Osteoblast (primary cell): Measurements from ENCODE around the gene ABCC11. TPM values are rescaled to one million over a fixed set of nuclear protein-coding genes. Genes with fewer than 3 reads are reported as not detected.

Experiments used
- DNase-seq: peaks from one replicate; pipeline ENCODE4 v3.0.0; 2011; ENCODE audit warnings: low spot score, mixed read lengths; ENCODE audit not compliant: insufficient read length; ENCODE audit errors: missing footprints
- H2AFZ ChIP-seq: 2 replicates; pipeline ENCODE4 v1.6.0; 2011; ENCODE audit warnings: mild to moderate bottlenecking, low read length
- H3K27ac ChIP-seq: 2 replicates; pipeline ENCODE4 v1.5.1; 2011; ENCODE audit warnings: mild to moderate bottlenecking, low read depth, low read length, moderate library complexity
- H3K27me3 ChIP-seq: 2 replicates; pipeline ENCODE4 v1.6.0; 2012; ENCODE audit warnings: mild to moderate bottlenecking, control low read depth, inconsistent platforms, low read length, moderate library complexity; ENCODE audit not compliant: insufficient read depth
- H3K36me3 ChIP-seq: 2 replicates; pipeline ENCODE4 v1.5.1; 2011; ENCODE audit warnings: mild to moderate bottlenecking, low read length, control low read depth, moderate library complexity; ENCODE audit not compliant: insufficient read depth
- H3K4me1 ChIP-seq: 2 replicates; pipeline ENCODE4 v1.5.1; 2011; ENCODE audit warnings: mild to moderate bottlenecking, low read length, control low read depth, moderate library complexity; ENCODE audit not compliant: insufficient read depth
- H3K4me2 ChIP-seq: 2 replicates; pipeline ENCODE4 v1.6.0; 2011; ENCODE audit warnings: mild to moderate bottlenecking, low read length; ENCODE audit not compliant: insufficient read depth
- H3K4me3 ChIP-seq: fragments of 200-600 bp; sonication (generic); 3 replicates; pipeline ENCODE4 v1.5.1; 2012; ENCODE audit warnings: mild to moderate bottlenecking, low read length, inconsistent platforms; ENCODE audit not compliant: insufficient read depth
- H3K79me2 ChIP-seq: 2 replicates; pipeline ENCODE4 v1.6.0; 2012; ENCODE audit warnings: mild to moderate bottlenecking, low read length, control low read depth, inconsistent platforms; ENCODE audit not compliant: insufficient read depth
- H3K9me3 ChIP-seq: 2 replicates; pipeline ENCODE4 v1.5.1; 2011; ENCODE audit warnings: low read depth, low read length, control low read depth
- H4K20me1 ChIP-seq: 2 replicates; pipeline ENCODE4 v1.6.0; 2012; ENCODE audit warnings: mild to moderate bottlenecking, low read length, control low read depth; ENCODE audit not compliant: insufficient read depth
- CTCF ChIP-seq: IDR thresholded peaks from 2 replicates; pipeline ENCODE4 v1.5.1; 2011; ENCODE audit warnings: mild to moderate bottlenecking, low read depth, low read length, moderate library complexity; ENCODE audit errors: extremely low read depth
- total RNA-seq: library from RNA; depleted of rRNA; stranded (reverse); fragments of >200 nt; gene quantifications from 2 replicates; pipeline ENCODE4 v1.2.3, GENCODE V29; 2012

The ABCC11 gene
- total RNA-seq, 1 donor = under 0.01 TPM

- Histone ChIP-seq H3K4me2 (no peak overlapping the region), H3K27ac (no peak overlapping the region), H4K20me1 (peaks cover 29% of the 10 kb centered on the region), H3K79me2 (peaks cover 76% of the 10 kb centered on the region), H3K36me3 (peaks cover 18% of the 10 kb centered on the region), H3K4me3 (no peak overlapping the region), H3K27me3 (no peaks in the 10 kb centered on the region), H3K4me1 (no peaks in the 10 kb centered on the region), H3K9me3 (no peaks in the 10 kb centered on the region), H2AFZ (no peak overlapping the region)
- TF ChIP-seq CTCF = no peak
- no peak for DNase-seq
Observed at GRCh38 chr16:48252013-48252412, 4.7 kb upstream of the ABCC11 start.

GRCh38 chr16:48250520-48251278 lies 3.4 kb upstream of the ABCC11 start:
- no peak overlapping the region for H2AFZ ChIP-seq
- H4K20me1 ChIP-seq = peaks cover 42% of the 10 kb centered on the region
- peaks cover 15% of the 10 kb centered on the region for H3K36me3 ChIP-seq
- no peak overlapping the region for H3K27ac ChIP-seq
- no peak for TF ChIP-seq CTCF
- H3K4me3 ChIP-seq = no peak overlapping the region
- H3K9me3 ChIP-seq = no peaks in the 10 kb centered on the region
- H3K4me2 ChIP-seq = no peak overlapping the region
- peaks cover 9% of the 10 kb centered on the region for H3K4me1 ChIP-seq
- H3K79me2 ChIP-seq = peaks cover 89% of the 10 kb centered on the region
- H3K27me3 ChIP-seq = no peaks in the 10 kb centered on the region
- no peak for DNase-seq

GRCh38 chr16:48246066-48246465 lies 1.3 kb downstream of the ABCC11 start:
- H3K4me1 ChIP-seq = peaks cover 20% of the 10 kb centered on the region
- H4K20me1 ChIP-seq = peaks cover 49% of the 10 kb centered on the region
- DNase-seq = no peak

More at GRCh38 chr16:48246066-48246465, 1.3 kb downstream of the ABCC11 start:
- Histone ChIP-seq H3K27me3 (no peaks in the 10 kb centered on the region), H3K4me3 (peak overlapping the region; percentile 98), H3K9me3 (no peaks in the 10 kb centered on the region), H2AFZ (no peak overlapping the region), H3K27ac (peak overlapping the region; percentile 7), H3K4me2 (peak overlapping the region; percentile 97), H3K36me3 (no peaks in the 10 kb centered on the region), H3K79me2 (peaks cover 71% of the 10 kb centered on the region)
- no peak for TF ChIP-seq CTCF
